Measurements from ENCODE around the gene ERVW-1. TPM values are rescaled to one million over a fixed set of nuclear protein-coding genes. Genes with fewer than 3 reads are reported as not detected.

ERVW-1 gene
- total RNA-seq, 1 donor from 2014 or later = not detected

DNA sequence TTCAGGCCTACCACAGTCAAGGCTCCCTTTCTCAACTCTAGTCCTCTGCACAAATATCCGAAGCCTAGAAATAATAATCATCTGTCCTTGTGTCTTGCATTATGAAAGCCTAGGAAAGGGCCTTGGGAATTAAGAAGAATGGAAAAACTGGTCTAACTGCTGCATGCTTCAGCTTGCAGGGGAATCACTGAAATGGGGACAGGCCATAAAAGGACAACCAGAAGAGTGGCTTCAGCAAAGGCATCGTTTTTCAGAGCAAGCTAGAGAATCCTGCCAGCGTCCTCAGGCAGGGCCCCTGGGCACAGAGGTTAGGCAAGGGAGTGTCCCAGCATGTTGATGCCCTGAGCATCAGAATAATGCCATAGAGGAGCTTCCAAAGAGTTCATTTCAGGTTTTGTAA, 13.2 kb downstream of the ERVW-1 start:
- Mint-ChIP-seq H3K36me3 (ENCODE audit: low read depth, unreplicated experiment) (peaks cover 15% of the 10 kb centered on the region), H3K4me3 (ENCODE audit: unreplicated experiment) (no peak overlapping the region), H3K9me3 (ENCODE audit: unreplicated experiment) (peaks cover 10% of the 10 kb centered on the region), H3K27ac (ENCODE audit: unreplicated experiment) (no peak overlapping the region), H3K4me1 (ENCODE audit: unreplicated experiment) (no peaks in the 10 kb centered on the region), H3K27me3 (ENCODE audit: unreplicated experiment) (no peaks in the 10 kb centered on the region)
- TF ChIP-seq, protein P1, sequence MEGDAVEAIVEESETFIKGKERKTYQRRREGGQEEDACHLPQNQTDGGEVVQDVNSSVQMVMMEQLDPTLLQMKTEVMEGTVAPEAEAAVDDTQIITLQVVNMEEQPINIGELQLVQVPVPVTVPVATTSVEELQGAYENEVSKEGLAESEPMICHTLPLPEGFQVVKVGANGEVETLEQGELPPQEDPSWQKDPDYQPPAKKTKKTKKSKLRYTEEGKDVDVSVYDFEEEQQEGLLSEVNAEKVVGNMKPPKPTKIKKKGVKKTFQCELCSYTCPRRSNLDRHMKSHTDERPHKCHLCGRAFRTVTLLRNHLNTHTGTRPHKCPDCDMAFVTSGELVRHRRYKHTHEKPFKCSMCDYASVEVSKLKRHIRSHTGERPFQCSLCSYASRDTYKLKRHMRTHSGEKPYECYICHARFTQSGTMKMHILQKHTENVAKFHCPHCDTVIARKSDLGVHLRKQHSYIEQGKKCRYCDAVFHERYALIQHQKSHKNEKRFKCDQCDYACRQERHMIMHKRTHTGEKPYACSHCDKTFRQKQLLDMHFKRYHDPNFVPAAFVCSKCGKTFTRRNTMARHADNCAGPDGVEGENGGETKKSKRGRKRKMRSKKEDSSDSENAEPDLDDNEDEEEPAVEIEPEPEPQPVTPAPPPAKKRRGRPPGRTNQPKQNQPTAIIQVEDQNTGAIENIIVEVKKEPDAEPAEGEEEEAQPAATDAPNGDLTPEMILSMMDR (IDR thresholded peaks at IDR 0.05; ENCODE audit: unreplicated experiment) = no peak
- DNase-seq (ENCODE audit: low spot score) = no peak

DNA sequence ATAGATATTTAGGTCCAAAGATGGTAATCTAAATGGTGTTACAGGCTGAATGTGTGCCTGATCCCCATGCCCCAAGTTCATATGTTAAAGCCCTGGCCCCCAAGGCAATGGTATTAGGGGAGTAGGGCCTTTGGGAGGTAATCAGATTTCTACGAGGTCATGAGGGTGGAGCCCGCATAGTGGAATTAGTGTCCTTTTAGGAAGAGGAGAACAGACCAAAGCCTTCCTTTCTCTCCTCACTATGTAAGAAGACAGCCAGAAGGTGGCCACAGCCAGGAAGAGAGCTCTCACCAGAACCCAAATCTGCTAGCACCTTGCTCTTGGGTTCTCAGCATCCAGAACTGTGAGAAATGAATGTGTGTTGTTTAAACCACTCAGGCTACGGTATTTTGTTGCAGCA, 15.2 kb downstream of the ERVW-1 start:
- no peaks in the 10 kb centered on the region for H3K27me3 Mint-ChIP-seq (ENCODE audit: unreplicated experiment)
- H3K36me3 Mint-ChIP-seq (ENCODE audit: low read depth, unreplicated experiment) = peaks cover 3% of the 10 kb centered on the region
- no peak overlapping the region for H3K4me3 Mint-ChIP-seq (ENCODE audit: unreplicated experiment)
- TF ChIP-seq, protein P1 (IDR thresholded peaks at IDR 0.05; ENCODE audit: unreplicated experiment) = no peak
- peaks cover 3% of the 10 kb centered on the region for H3K9me3 Mint-ChIP-seq (ENCODE audit: unreplicated experiment)
- no peak overlapping the region for H3K27ac Mint-ChIP-seq (ENCODE audit: unreplicated experiment)
- H3K4me1 Mint-ChIP-seq (ENCODE audit: unreplicated experiment) = no peaks in the 10 kb centered on the region
- DNase-seq (ENCODE audit: low spot score) = no peak

DNA sequence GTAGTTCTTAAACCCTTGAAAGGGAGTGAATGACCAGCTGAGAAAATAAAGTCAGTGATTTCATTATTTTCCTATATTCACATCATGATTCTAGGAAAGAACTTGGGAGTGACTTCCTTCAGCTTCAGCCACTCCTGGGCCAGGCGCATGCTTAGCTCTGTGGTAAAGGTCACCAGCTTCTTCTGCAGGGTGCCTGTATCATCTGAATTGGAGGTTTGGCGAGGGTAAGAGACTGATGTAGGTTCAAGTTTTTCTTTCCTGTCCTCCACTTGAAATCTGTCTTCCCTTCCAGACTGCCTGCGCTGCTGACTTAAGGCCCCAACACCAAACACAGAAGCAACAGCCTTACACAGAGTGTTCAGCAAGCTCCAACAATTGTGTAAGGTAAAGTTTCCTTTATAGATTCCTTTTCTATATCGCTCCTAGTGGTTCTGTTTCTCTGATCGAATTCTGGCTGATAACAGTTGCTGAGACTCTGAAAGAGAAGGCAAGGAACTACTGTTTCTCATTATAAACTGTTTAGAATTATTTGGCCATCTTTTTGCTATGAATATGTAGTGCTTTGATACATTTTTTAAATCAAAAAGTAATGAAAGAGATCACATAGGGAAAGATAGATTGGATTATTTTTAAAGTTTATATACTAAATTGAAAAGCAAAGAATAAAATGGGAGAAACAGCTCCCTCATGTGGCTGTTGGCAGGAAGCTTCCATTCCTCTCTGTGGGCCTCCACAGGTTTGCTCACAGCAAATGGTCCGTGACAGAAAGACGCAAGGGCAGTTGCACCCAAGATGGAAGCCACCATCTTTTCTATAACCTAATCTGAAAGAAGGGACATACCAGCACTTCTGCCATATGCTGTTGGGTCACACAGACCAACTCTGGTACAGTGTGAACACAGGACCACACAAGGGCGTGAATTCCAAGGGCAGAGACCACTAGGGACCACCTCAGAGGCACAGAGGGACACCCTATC, 16.4 kb downstream of the ERVW-1 start:
- Mint-ChIP-seq H3K36me3 (ENCODE audit: low read depth, unreplicated experiment) (no peaks in the 10 kb centered on the region), H3K4me1 (ENCODE audit: unreplicated experiment) (no peaks in the 10 kb centered on the region), H3K4me3 (ENCODE audit: unreplicated experiment) (no peak overlapping the region), H3K9me3 (ENCODE audit: unreplicated experiment) (no peaks in the 10 kb centered on the region), H3K27me3 (ENCODE audit: unreplicated experiment) (no peaks in the 10 kb centered on the region), H3K27ac (ENCODE audit: unreplicated experiment) (no peak overlapping the region)
- TF ChIP-seq, protein P1 (IDR thresholded peaks at IDR 0.05; ENCODE audit: unreplicated experiment) = peak; percentile 60
- DNase-seq (ENCODE audit: low spot score) = peak; percentile 36

- no peaks in the 10 kb centered on the region for H3K4me1 Mint-ChIP-seq (ENCODE audit: unreplicated experiment)
- no peaks in the 10 kb centered on the region for H3K27me3 Mint-ChIP-seq (ENCODE audit: unreplicated experiment)
- no peaks in the 10 kb centered on the region for H3K36me3 Mint-ChIP-seq (ENCODE audit: low read depth, unreplicated experiment)
- no peaks in the 10 kb centered on the region for H3K9me3 Mint-ChIP-seq (ENCODE audit: unreplicated experiment)
- no peak for DNase-seq (ENCODE audit: low spot score)
- TF ChIP-seq, protein P1 (IDR thresholded peaks at IDR 0.05; ENCODE audit: unreplicated experiment) = no peak
- no peak overlapping the region for H3K4me3 Mint-ChIP-seq (ENCODE audit: unreplicated experiment)
- no peak overlapping the region for H3K27ac Mint-ChIP-seq (ENCODE audit: unreplicated experiment)
These were observed 17.2 kb downstream of the ERVW-1 start for GRCh38 chr7:92460510-92460909.

DNA sequence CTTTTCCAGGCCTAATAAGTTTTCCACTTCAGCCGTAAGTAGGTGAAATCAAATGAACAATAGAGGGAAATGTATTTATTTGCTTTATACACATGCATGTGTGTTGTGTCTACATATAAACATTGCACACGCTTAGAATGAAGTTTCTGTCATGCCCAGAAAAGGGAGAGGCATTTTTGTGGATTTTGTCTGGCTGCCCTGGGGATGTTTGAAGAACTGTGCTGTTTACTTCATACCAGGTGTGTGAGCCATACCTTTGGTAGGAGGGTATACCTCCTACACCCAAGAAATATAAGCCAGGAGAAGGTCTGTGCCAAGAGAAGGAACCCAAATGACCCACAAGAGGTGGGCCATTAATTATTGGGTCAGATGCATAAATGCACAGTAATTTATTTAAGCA, 17.6 kb downstream of the ERVW-1 start:
- Mint-ChIP-seq H3K36me3 (ENCODE audit: low read depth, unreplicated experiment) (no peaks in the 10 kb centered on the region), H3K9me3 (ENCODE audit: unreplicated experiment) (no peaks in the 10 kb centered on the region)

More for the DNA sequence above, 17.6 kb downstream of the ERVW-1 start:
- DNase-seq (ENCODE audit: low spot score) = no peak
- Mint-ChIP-seq H3K4me1 (ENCODE audit: unreplicated experiment) (no peaks in the 10 kb centered on the region), H3K4me3 (ENCODE audit: unreplicated experiment) (no peak overlapping the region), H3K27ac (ENCODE audit: unreplicated experiment) (no peak overlapping the region), H3K27me3 (ENCODE audit: unreplicated experiment) (no peaks in the 10 kb centered on the region)
- TF ChIP-seq, protein P1 (IDR thresholded peaks at IDR 0.05; ENCODE audit: unreplicated experiment) = no peak

Measured in endothelial cell (in vitro differentiated cells).